Hepatocyte (in vitro differentiated cells): Measurements from ENCODE around the gene EXD1.

Source experiments
- CTCF ChIP-seq: fragments of 200-600 bp; sonication (generic); IDR thresholded peaks from 2 replicates; pipeline ENCODE4 v1.5.1; 2016; ENCODE audit warnings: antibody characterized with exemption, mild to moderate bottlenecking; ENCODE audit not compliant: poor library complexity
- EZH2 ChIP-seq: fragments of 200-600 bp; sonication (generic); IDR thresholded peaks from 2 replicates; pipeline ENCODE4 v1.6.1; 2016; ENCODE audit warnings: antibody characterized with exemption, mild to moderate bottlenecking, borderline replicate concordance
- EZH2phosphoT487 ChIP-seq: fragments of 200-600 bp; sonication (generic); IDR thresholded peaks from one replicate; pipeline ENCODE4 v1.6.1; 2018; ENCODE audit warnings: antibody characterized with exemption, mild to moderate bottlenecking, low read depth, moderate library complexity; ENCODE audit not compliant: unreplicated experiment, severe bottlenecking

- TF ChIP-seq CTCF (no peak), EZH2 (no peak), EZH2phosphoT487 (no peak)
Observed at GRCh38 chr15:41161736-41162135, 68.8 kb downstream of the EXD1 start.
